Vagina (tissue), 2 donors: ENCODE results near the gene GRM8.

Experiments used
- POLR2A ChIP-seq, 2 donors: fragments of 450-650 bp; IDR thresholded peaks; one replicate each; pipeline ENCODE4 v1.6.1; 2017; ENCODE audit warnings: antibody characterized with exemption in 2 of 2, mild to moderate bottlenecking in 2 of 2, moderate library complexity in 2 of 2
- POLR2AphosphoS5 ChIP-seq, 2 donors: sonication (generic); formaldehyde crosslinking; IDR thresholded peaks; one replicate each; pipeline ENCODE4 v1.9.0; 2017; ENCODE audit warnings: antibody characterized with exemption in 2 of 2, mild to moderate bottlenecking in 2 of 2, low read depth in 1 of 2; ENCODE audit not compliant: insufficient read depth in 1 of 2
- TF ChIP-seq, protein P1 (sequence below), 3 experiments: fragments of 450-650 bp in 2 of 3; fragments of 200-600 bp in 1 of 3; sonication (generic) in 1 of 3; IDR thresholded peaks; one replicate each; pipeline ENCODE4 v1.5.1; 2017 to 2019; ENCODE audit warnings: antibody characterized with exemption in 3 of 3, mild to moderate bottlenecking in 2 of 3, moderate library complexity in 2 of 3

DNA sequence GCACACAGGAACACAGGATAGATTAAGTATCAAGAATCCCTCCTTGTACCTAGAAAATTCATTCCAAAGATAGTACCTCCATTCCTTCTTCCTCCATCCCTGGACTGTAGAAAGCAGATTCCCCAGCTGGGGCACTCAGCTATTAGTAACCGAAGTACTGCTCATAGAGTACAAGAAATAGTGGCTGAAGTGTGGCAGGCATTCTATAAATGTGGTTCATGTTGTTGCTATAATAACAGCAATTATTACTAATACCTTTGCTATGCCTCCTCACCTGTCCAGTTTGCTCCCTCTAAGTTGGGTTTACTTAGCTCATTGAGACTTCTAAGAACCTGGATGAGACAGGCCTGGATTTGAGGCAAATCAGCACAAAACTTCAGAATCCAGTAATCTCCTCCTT, 453.2 kb downstream of the GRM8 start:
- TF ChIP-seq, protein P1, sequence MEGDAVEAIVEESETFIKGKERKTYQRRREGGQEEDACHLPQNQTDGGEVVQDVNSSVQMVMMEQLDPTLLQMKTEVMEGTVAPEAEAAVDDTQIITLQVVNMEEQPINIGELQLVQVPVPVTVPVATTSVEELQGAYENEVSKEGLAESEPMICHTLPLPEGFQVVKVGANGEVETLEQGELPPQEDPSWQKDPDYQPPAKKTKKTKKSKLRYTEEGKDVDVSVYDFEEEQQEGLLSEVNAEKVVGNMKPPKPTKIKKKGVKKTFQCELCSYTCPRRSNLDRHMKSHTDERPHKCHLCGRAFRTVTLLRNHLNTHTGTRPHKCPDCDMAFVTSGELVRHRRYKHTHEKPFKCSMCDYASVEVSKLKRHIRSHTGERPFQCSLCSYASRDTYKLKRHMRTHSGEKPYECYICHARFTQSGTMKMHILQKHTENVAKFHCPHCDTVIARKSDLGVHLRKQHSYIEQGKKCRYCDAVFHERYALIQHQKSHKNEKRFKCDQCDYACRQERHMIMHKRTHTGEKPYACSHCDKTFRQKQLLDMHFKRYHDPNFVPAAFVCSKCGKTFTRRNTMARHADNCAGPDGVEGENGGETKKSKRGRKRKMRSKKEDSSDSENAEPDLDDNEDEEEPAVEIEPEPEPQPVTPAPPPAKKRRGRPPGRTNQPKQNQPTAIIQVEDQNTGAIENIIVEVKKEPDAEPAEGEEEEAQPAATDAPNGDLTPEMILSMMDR (IDR thresholded peaks at IDR 0.05) = no peak
- no peak for TF ChIP-seq POLR2A (IDR thresholded peaks at IDR 0.05)
- TF ChIP-seq POLR2AphosphoS5 (IDR thresholded peaks at IDR 0.05; ENCODE audit: insufficient read depth in 1 of 2, low read depth in 1 of 2) = no peak
